HG03064 (cell line): ENCODE measurements around the gene WNT7B.

Experiments
- ATAC-seq: cut with Tn5 transposase; IDR thresholded peaks from one replicate; pipeline ENCODE4 v1.9.1; 2021; ENCODE audit warnings: low read depth; ENCODE audit not compliant: unreplicated experiment

Gene WNT7B

GRCh38 chr22:45914309-45914708 lies 62.7 kb downstream of the WNT7B start:
- ATAC-seq: no peak

- no peak for ATAC-seq
These were observed 64.1 kb downstream of the WNT7B start for GRCh38 chr22:45912910-45913309.

DNA sequence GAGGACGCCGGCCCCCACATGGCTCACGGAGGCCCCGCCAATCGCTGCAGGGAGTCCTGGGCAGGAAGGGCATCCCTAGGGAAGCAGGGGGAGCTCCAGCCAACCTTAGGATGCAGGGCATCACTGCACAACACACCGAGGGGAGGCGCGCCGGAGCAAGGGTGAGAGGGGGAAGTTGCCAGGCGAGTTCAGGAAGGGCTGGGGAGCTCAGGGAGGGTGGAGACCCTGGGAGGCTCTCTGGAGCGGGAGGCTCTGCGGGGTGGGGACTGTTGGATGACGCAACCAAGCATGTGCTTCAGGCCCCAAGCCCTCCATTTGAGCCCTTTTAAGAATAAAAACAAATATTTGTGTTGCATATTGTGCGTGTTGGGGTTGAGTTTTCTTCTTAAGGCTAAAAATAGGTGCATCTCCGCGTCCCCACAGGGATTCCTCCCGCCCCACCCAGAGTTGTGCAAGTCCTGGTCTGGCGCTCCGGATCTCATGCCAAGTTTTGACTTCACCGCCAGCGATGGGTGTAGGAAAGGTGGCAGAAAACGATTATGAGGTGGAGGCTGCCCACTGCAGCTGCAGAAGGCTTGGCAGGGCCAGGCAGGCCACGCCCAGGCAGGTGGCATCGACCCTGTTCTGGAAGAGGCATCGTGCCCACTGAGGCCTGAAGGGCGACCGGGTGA lies 65.2 kb downstream of the WNT7B start:
- no peak for ATAC-seq

DNA sequence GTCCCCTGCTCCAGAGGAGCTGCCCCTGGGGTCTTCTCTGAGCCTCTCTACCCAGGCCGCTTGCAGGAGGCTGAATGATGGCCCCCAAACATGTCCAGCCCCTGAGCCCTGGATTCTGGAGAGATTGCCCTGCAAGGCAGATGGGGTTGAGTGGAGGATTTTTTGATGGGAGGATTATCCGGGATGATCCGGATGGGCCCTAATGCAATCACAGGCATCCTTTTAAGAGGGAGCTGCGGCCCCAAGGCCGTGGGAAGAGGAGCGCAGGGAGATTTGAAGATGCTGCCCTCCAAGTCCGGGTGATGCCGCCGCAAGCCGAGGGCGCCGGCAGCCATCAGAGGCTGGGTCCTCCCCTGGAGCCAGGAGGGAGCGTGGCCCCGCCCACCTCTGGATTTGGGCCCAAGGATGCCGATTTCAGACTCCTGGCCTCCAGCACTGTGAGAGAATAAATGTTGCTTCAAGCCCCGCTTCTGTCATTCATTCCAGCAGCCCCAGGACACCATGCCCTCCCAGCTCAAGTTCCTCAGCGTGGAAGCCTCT lies 66.0 kb downstream of the WNT7B start:
- no peak for ATAC-seq

GRCh38 chr22:45908961-45909360 lies 68.0 kb downstream of the WNT7B start:
- ATAC-seq: no peak

DNA sequence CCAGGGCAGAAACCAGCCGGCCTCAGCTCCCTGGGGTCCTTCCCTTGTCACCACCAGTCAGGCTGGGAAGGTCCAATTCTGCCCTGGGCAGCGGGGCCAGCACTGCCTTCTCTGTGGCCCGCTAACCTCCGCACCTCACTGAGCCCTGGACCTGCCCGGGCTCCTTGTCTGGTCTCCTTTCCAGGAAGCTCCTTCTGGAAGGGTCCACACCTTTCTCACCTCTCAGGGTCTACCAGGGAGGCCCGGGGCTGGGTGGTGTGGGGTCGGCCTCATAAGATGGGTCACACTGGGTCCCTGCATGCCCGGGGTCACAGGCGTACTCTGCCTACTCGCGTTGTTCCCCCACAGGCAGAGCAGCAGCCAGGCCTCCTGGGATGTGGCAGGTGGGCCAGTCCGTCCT lies 69.0 kb downstream of the WNT7B start:
- no peak for ATAC-seq

- no peak for ATAC-seq
These were observed 69.6 kb downstream of the WNT7B start for GRCh38 chr22:45907378-45907777.

- ATAC-seq: no peak
These were observed 70.0 kb downstream of the WNT7B start for GRCh38 chr22:45906946-45907345.

DNA sequence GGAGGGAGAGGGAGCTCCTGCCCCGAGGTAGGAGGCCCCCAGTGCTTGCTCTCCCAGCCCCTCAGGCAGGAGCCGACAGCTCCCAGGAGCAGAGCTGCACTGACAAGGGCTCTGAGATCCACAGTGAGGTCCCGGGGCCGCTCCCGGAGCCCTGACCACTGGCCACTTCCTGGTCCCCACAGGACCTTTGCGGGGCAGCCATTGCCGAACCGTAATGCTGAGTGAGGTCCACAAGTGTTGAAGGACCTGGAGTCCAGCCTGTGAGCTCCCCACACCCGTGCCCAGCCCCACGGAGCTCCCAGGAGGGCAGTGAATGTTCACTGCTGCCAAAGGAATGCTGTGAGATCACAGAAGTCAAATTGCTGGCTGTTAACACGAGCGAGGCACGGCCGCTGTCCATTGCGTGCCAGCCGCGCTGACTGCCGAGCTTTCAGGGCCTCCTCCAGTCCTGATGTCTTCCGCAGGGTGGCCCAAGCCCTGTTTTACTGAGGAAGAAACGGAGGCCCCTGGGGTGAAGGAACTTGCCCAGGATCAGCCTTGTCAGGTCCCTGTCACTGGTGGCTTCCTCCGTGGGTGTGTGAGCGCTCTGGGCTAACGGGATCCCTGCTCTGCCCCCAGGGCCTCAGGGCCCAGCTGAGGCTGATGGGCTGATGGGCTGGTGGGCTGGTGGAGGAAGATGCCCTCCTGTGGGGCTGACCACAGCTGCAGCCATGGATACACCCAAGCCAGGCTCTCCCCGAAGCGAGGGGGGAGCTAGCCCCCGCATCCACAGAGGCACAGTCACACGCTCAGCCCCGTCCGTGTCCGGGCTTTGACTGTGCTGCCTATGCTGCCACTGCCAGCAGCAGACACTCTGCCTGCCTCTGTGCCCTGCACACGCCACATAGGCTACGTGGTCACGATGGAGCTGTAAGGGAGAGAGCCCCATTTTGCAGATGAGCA lies 70.8 kb downstream of the WNT7B start:
- ATAC-seq: no peak

GRCh38 chr22:45905326-45905923 lies 71.5 kb downstream of the WNT7B start:
- ATAC-seq: no peak

DNA sequence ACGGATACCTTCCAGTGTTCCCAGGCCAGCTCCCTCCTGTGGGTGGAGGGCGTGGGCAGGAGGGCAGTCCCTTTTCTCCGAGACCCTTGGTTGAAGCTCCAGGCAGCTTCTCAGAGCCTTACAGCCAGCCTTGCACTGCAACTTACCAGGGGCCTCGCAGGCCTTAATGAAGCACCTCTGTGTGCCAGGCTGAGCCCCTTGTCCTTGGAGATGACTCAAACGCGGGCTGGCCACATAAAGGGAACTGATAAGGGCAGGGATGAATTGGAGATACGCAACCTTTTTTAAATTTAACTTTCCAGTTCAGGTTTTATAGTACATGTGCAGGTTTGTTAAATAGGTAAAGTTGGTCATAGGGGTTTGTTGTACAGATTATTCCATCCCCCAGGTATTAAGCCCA lies 72.7 kb downstream of the WNT7B start:
- no peak for ATAC-seq

- no peak for ATAC-seq
These were observed 73.4 kb downstream of the WNT7B start for GRCh38 chr22:45903355-45904135.

DNA sequence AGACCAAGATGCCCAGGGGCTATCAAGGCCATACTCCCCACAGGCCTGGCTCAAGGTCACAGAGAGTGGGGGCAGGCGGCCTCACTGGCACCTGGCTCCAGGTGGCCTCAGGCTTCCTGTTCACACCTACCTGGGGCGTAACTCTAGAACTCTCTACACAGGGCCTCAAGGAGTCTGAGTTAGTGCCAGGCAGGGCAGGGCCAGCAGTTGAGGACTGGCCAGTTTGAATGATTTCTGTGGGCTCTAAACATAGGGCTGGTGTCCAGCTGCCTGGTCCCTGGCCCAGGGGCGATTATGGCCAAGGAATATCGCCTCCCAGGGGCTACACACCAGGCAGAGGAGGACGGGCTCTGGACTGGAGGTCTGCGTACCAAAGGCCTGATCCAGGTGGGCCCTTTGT lies 79.2 kb downstream of the WNT7B start:
- ATAC-seq: no peak

DNA sequence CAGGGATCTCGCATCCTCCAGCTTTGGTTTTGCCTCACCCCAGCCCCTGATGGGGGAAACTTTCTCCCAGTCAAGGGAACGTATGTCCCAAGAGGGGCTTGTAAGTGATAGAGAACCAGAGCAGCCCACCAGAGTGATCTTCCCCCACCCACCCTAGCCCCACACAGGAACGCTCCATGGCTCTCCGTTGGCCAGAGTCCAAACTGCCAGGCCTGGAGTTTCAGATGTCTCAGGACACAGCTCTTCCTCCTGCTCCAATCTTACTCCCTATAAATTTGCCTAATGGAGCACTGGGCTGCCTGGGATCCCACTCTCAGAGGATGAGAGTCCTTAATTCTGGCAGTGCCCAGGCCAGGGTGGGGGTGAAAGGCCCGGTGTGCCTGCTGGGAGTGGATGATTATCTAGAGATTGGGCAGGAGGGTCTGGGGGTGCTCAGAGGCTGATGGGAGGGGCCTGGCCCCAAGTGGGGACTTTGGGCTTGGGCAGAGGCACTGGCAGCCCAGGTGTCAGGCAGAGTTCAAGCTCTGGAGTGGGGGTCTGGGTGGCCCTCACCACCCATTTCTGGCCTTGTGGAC lies 79.9 kb downstream of the WNT7B start:
- ATAC-seq: no peak

DNA sequence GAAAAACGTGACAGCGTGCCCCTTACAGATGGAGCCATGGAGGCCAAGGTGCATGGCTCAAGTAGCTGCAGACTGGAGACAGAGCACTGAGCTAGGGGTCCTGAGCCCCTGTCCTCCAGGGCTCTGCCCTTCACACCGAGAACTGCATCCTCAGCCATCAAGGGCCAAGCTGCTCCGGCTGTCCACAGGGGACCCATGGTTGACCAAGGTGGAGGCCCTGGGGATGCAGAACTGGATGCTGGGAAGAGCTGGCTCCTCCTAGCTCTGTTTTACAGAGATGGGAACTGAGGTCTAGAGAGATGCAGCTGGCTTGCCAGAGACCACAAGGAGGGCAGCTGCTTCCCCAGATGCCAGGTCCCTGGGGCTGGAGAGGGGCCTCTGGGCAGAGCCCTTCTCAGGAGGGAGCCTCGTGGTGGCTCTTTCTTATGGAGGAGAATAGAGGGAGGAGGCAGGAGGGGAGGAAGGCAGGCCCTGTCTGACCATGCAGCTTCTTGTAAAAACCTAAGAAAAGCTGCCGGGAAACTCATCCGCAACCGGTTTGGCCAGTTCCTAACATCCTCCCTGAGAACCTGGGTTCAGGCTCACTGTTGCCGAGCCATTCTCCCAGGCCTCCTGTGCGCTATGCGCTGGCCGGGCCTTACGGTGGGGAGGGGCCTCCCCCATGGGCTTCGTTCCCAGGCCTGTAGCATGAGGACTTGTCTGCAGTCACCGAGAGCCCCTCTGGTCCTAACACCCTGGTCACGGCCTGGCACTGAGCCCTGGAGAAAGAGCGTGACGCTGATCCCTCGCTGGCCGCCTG lies 80.6 kb downstream of the WNT7B start:
- no peak for ATAC-seq

DNA sequence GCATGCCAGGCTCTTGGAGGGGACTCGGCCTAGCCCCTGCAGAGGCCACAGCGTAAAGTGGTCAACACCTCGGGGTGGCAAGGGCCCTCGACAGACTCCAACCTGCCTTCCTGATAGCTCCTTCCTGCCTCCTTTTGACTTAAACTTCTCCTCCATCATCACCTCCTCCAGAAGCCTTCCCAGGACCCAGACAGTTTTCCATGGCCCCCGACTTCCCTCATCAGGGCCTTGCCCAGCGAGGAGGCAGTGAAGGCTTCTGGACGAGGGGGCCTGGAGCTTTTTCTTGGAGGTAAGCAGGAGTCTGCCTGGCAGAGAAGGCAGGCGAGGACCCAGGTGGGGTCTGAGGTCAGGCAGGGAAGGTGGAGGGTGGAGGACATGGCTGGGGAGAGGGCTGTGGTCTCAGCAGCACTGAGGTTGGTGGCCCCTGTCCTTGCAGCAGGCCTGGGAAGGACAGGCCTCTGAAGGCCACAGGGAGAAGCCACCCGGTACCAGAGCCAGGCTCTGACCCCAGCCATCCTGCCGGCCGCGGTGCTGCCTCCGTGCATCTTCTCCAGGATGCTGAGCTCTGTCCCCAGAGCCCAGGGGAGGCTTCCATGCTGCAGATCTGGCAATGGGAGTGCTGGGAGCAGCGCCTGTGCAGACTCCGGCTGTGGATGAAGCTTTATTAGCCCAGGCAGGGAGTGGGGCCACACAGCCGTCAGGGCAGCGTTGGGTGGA lies 81.4 kb downstream of the WNT7B start:
- no peak for ATAC-seq

- ATAC-seq: no peak
These were observed 83.4 kb downstream of the WNT7B start for GRCh38 chr22:45893516-45893915.

DNA sequence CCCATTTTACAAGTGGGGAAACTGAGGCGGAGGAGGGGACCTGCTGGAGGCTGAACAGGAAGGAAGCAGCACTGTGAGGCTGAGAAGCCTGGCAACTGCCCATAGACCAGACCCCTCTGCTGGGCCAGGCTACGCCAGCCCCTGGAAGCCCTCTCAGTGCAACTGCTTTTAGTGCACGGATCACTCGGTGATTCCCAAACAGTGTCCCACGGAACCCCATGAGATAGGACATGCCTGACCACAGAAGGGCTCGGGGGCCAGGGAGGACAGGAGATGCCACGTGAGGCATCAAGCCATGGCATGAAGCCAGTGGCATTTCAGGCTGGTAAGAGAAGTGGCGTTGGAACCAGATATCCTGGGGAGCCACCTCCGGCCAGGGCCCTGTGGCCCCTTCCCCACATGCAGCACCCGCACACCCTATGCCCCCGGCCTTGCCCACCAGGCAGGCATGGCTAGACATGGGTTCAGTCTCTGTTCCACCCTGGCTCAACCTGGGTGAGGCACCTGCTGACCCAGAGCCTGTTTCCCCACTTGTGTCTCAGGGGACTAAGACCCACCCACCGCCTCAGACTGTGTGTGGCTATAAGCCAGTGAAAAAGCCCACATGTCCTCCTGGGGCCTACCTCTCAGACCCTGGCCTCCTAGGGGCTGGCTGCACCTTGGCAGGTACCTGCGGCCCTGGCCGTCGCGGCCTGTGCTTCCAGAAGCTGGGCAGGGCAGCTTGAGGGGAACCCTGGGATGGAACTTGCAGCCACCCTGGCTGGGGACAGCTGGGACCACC lies 84.1 kb downstream of the WNT7B start:
- no peak for ATAC-seq
